ENCODE results near the gene EFCAB10.
"Not testable (repeated sequence)": the region's sequence is repeated elsewhere in the genome, so short reads cannot be mapped to it uniquely, and the experiment has no call there.

EFCAB10 gene

GRCh38 chr7:105602325-105603305, 21.3 kb upstream of the EFCAB10 start:
- TF ChIP-seq EZH2phosphoT487 (IDR thresholded peaks at IDR 0.05; ENCODE audit: borderline replicate concordance) (no peak), CTCF (conservative IDR thresholded peaks at IDR 0.05; ENCODE audit: low read length) (no peak)
- Histone ChIP-seq H3K4me2 (ENCODE audit: low read depth, low read length, poor library complexity, severe bottlenecking) (no peak overlapping the region), H3K9me2 (replicated peaks; ENCODE audit: low read depth, low read length) (no peaks in the 10 kb centered on the region), H3K27me3 (ENCODE audit: insufficient read depth, low read length, poor library complexity, severe bottlenecking) (no peaks in the 10 kb centered on the region), H3K4me3 (ENCODE audit: low read length, poor library complexity, severe bottlenecking) (no peak overlapping the region), H3K9me3 (ENCODE audit: insufficient read depth, low read depth, low read length) (no peaks in the 10 kb centered on the region), H4K20me1 (ENCODE audit: insufficient read depth, low read length, poor library complexity, severe bottlenecking) (no peaks in the 10 kb centered on the region), H2AFZ (ENCODE audit: low read length) (no peak overlapping the region), H3K36me3 (ENCODE audit: insufficient read depth, low read length) (no peaks in the 10 kb centered on the region), H3K79me2 (ENCODE audit: insufficient read depth, low read length) (no peaks in the 10 kb centered on the region), H3K9ac (ENCODE audit: low read depth, low read length, poor library complexity, severe bottlenecking) (no peak overlapping the region), H3F3A (ENCODE audit: low read depth) (no peaks in the 10 kb centered on the region), H3K4me1 (ENCODE audit: insufficient read depth, low read length, poor library complexity, severe bottlenecking) (no peaks in the 10 kb centered on the region)

GRCh38 chr7:105600720-105601550, 19.6 kb upstream of the EFCAB10 start:
- H3K79me2 ChIP-seq (ENCODE audit: insufficient read depth, low read length), result no peaks in the 10 kb centered on the region
- TF ChIP-seq EZH2phosphoT487 (IDR thresholded peaks at IDR 0.05; ENCODE audit: borderline replicate concordance) (no peak), CTCF (conservative IDR thresholded peaks at IDR 0.05; ENCODE audit: low read length) (no peak)
- no peak overlapping the region for H2AFZ ChIP-seq (ENCODE audit: low read length)
- H3K4me3 ChIP-seq (ENCODE audit: low read length, poor library complexity, severe bottlenecking), result no peak overlapping the region
- no peaks in the 10 kb centered on the region for H3K36me3 ChIP-seq (ENCODE audit: insufficient read depth, low read length)
- H3F3A ChIP-seq (ENCODE audit: low read depth), result no peaks in the 10 kb centered on the region
- H3K9me3 ChIP-seq (ENCODE audit: insufficient read depth, low read depth, low read length), result no peaks in the 10 kb centered on the region
- H4K20me1 ChIP-seq (ENCODE audit: insufficient read depth, low read length, poor library complexity, severe bottlenecking), result no peaks in the 10 kb centered on the region
- H3K4me2 ChIP-seq (ENCODE audit: low read depth, low read length, poor library complexity, severe bottlenecking), result no peak overlapping the region
- H3K27me3 ChIP-seq (ENCODE audit: insufficient read depth, low read length, poor library complexity, severe bottlenecking), result no peaks in the 10 kb centered on the region
- no peaks in the 10 kb centered on the region for H3K9me2 ChIP-seq (replicated peaks; ENCODE audit: low read depth, low read length)
- H3K9ac ChIP-seq (ENCODE audit: low read depth, low read length, poor library complexity, severe bottlenecking), result no peak overlapping the region
- H3K4me1 ChIP-seq (ENCODE audit: insufficient read depth, low read length, poor library complexity, severe bottlenecking), result no peaks in the 10 kb centered on the region

- Histone ChIP-seq H3K9ac (ENCODE audit: low read depth, low read length, poor library complexity, severe bottlenecking) (no peak overlapping the region), H3K4me1 (ENCODE audit: insufficient read depth, low read length, poor library complexity, severe bottlenecking) (no peaks in the 10 kb centered on the region), H3K4me3 (ENCODE audit: low read length, poor library complexity, severe bottlenecking) (no peak overlapping the region), H3K4me2 (ENCODE audit: low read depth, low read length, poor library complexity, severe bottlenecking) (no peak overlapping the region), H3K9me2 (replicated peaks; ENCODE audit: low read depth, low read length) (no peaks in the 10 kb centered on the region), H2AFZ (ENCODE audit: low read length) (no peak overlapping the region), H3K9me3 (ENCODE audit: insufficient read depth, low read depth, low read length) (no peaks in the 10 kb centered on the region), H3K27me3 (ENCODE audit: insufficient read depth, low read length, poor library complexity, severe bottlenecking) (no peaks in the 10 kb centered on the region), H3F3A (ENCODE audit: low read depth) (no peaks in the 10 kb centered on the region), H3K36me3 (ENCODE audit: insufficient read depth, low read length) (no peaks in the 10 kb centered on the region), H4K20me1 (ENCODE audit: insufficient read depth, low read length, poor library complexity, severe bottlenecking) (no peaks in the 10 kb centered on the region), H3K79me2 (ENCODE audit: insufficient read depth, low read length) (no peaks in the 10 kb centered on the region)
- TF ChIP-seq CTCF (conservative IDR thresholded peaks at IDR 0.05; ENCODE audit: low read length) (no peak), EZH2phosphoT487 (IDR thresholded peaks at IDR 0.05; ENCODE audit: borderline replicate concordance) (no peak)
Measured at GRCh38 chr7:105599551-105599950, 18.3 kb upstream of the EFCAB10 start.

- H2AFZ ChIP-seq (ENCODE audit: low read length); H3K9me3 ChIP-seq (ENCODE audit: insufficient read depth, low read depth, low read length); H3K27me3 ChIP-seq (ENCODE audit: insufficient read depth, low read length, poor library complexity, severe bottlenecking); H3K79me2 ChIP-seq (ENCODE audit: insufficient read depth, low read length); H3K9ac ChIP-seq (ENCODE audit: low read depth, low read length, poor library complexity, severe bottlenecking); H4K20me1 ChIP-seq (ENCODE audit: insufficient read depth, low read length, poor library complexity, severe bottlenecking); H3K9me2 ChIP-seq (replicated peaks; ENCODE audit: low read depth, low read length); H3F3A ChIP-seq (ENCODE audit: low read depth); H3K36me3 ChIP-seq (ENCODE audit: insufficient read depth, low read length); H3K4me2 ChIP-seq (ENCODE audit: low read depth, low read length, poor library complexity, severe bottlenecking); H3K4me3 ChIP-seq (ENCODE audit: low read length, poor library complexity, severe bottlenecking); H3K4me1 ChIP-seq (ENCODE audit: insufficient read depth, low read length, poor library complexity, severe bottlenecking): not testable (repeated sequence)
Measured at GRCh38 chr7:105599080-105599479, 17.8 kb upstream of the EFCAB10 start.

Measured in Loucy (cell line).